Measurements from ENCODE around the gene EPGN. TPM values are rescaled to one million over a fixed set of nuclear protein-coding genes. Genes with fewer than 3 reads are reported as not detected.

Gene EPGN
- total and polyA plus RNA-seq, 2 donors (not counting 1 experiment from before 2014, with no cell fraction given), result 0.77 TPM; not detected in 1

GRCh38 chr4:74322301-74322700, 14.0 kb downstream of the EPGN start:
- Histone ChIP-seq H4K20me1 (ENCODE audit: control insufficient read depth, extremely low read depth, insufficient read depth, low read length) (no peaks in the 10 kb centered on the region), H3K27ac (ENCODE audit: insufficient read depth, low read length) (no peak overlapping the region), H3K4me2 (ENCODE audit: extremely low read depth, insufficient read depth, low read length) (no peak overlapping the region), H3K4me1 (ENCODE audit: control insufficient read depth, extremely low read depth, insufficient read depth, low read length) (no peaks in the 10 kb centered on the region), H3K36me3 (ENCODE audit: control insufficient read depth, insufficient read depth, low read length) (no peaks in the 10 kb centered on the region), H3K9me3 (ENCODE audit: control insufficient read depth, insufficient read depth, low read depth, low read length) (no peaks in the 10 kb centered on the region), H2AFZ (ENCODE audit: low read length) (no peak overlapping the region), H3K27me3 (ENCODE audit: control insufficient read depth, insufficient read depth, low read length) (no peaks in the 10 kb centered on the region), H3K4me3 (replicated peaks in 1 of 4; ENCODE audit: control extremely low read depth in 1 of 4, insufficient read depth in 1 of 4, low read depth in 3 of 4, low read length in 4 of 4) (no peak overlapping the region), H3K79me2 (ENCODE audit: control insufficient read depth, insufficient read depth, low read length) (no peaks in the 10 kb centered on the region), H3K9ac (ENCODE audit: insufficient read depth, low read length) (no peak overlapping the region)
- DNase-seq (ENCODE audit: low read depth in 2 of 2), result no peak
- TF ChIP-seq CTCF (conservative IDR thresholded peaks at IDR 0.05 in 1 of 2, IDR thresholded peaks at IDR 0.05 in 1 of 2; ENCODE audit: low read depth in 1 of 2, low read length in 2 of 2) (no peak), EZH2 (IDR thresholded peaks at IDR 0.05; ENCODE audit: low read length, missing control alignments) (no peak)

- H3K27ac ChIP-seq (ENCODE audit: insufficient read depth, low read length), result no peak overlapping the region
- H3K79me2 ChIP-seq (ENCODE audit: control insufficient read depth, insufficient read depth, low read length), result no peaks in the 10 kb centered on the region
- no peak overlapping the region for H3K9ac ChIP-seq (ENCODE audit: insufficient read depth, low read length)
- H3K4me3 ChIP-seq (replicated peaks in 1 of 4; ENCODE audit: control extremely low read depth in 1 of 4, insufficient read depth in 1 of 4, low read depth in 3 of 4, low read length in 4 of 4), result no peak overlapping the region
- H3K36me3 ChIP-seq (ENCODE audit: control insufficient read depth, insufficient read depth, low read length), result no peaks in the 10 kb centered on the region
- DNase-seq (ENCODE audit: low read depth in 2 of 2), result no peak
- H4K20me1 ChIP-seq (ENCODE audit: control insufficient read depth, extremely low read depth, insufficient read depth, low read length), result no peaks in the 10 kb centered on the region
- H3K4me1 ChIP-seq (ENCODE audit: control insufficient read depth, extremely low read depth, insufficient read depth, low read length), result no peaks in the 10 kb centered on the region
- no peak overlapping the region for H3K4me2 ChIP-seq (ENCODE audit: extremely low read depth, insufficient read depth, low read length)
- no peaks in the 10 kb centered on the region for H3K9me3 ChIP-seq (ENCODE audit: control insufficient read depth, insufficient read depth, low read depth, low read length)
- no peaks in the 10 kb centered on the region for H3K27me3 ChIP-seq (ENCODE audit: control insufficient read depth, insufficient read depth, low read length)
- TF ChIP-seq CTCF (conservative IDR thresholded peaks at IDR 0.05 in 1 of 2, IDR thresholded peaks at IDR 0.05 in 1 of 2; ENCODE audit: low read depth in 1 of 2, low read length in 2 of 2) (no peak), EZH2 (IDR thresholded peaks at IDR 0.05; ENCODE audit: low read length, missing control alignments) (no peak)
- H2AFZ ChIP-seq (ENCODE audit: low read length), result no peak overlapping the region
These were observed 15.4 kb downstream of the EPGN start for GRCh38 chr4:74323663-74324062.

GRCh38 chr4:74324262-74324661, 16.0 kb downstream of the EPGN start:
- H3K4me2 ChIP-seq (ENCODE audit: extremely low read depth, insufficient read depth, low read length), result no peak overlapping the region

More at GRCh38 chr4:74324262-74324661, 16.0 kb downstream of the EPGN start:
- H3K27me3 ChIP-seq (ENCODE audit: control insufficient read depth, insufficient read depth, low read length), result no peaks in the 10 kb centered on the region
- no peaks in the 10 kb centered on the region for H3K9me3 ChIP-seq (ENCODE audit: control insufficient read depth, insufficient read depth, low read depth, low read length)
- no peaks in the 10 kb centered on the region for H3K36me3 ChIP-seq (ENCODE audit: control insufficient read depth, insufficient read depth, low read length)
- TF ChIP-seq CTCF (conservative IDR thresholded peaks at IDR 0.05 in 1 of 2, IDR thresholded peaks at IDR 0.05 in 1 of 2; ENCODE audit: low read depth in 1 of 2, low read length in 2 of 2) (no peak), EZH2 (IDR thresholded peaks at IDR 0.05; ENCODE audit: low read length, missing control alignments) (no peak)
- no peak overlapping the region for H3K4me3 ChIP-seq (replicated peaks in 1 of 4; ENCODE audit: control extremely low read depth in 1 of 4, insufficient read depth in 1 of 4, low read depth in 3 of 4, low read length in 4 of 4)
- H4K20me1 ChIP-seq (ENCODE audit: control insufficient read depth, extremely low read depth, insufficient read depth, low read length), result no peaks in the 10 kb centered on the region
- H3K4me1 ChIP-seq (ENCODE audit: control insufficient read depth, extremely low read depth, insufficient read depth, low read length), result no peaks in the 10 kb centered on the region
- no peak for DNase-seq (ENCODE audit: low read depth in 2 of 2)
- no peak overlapping the region for H2AFZ ChIP-seq (ENCODE audit: low read length)
- H3K27ac ChIP-seq (ENCODE audit: insufficient read depth, low read length), result no peak overlapping the region
- no peaks in the 10 kb centered on the region for H3K79me2 ChIP-seq (ENCODE audit: control insufficient read depth, insufficient read depth, low read length)
- H3K9ac ChIP-seq (ENCODE audit: insufficient read depth, low read length), result no peak overlapping the region

Data from fibroblast of lung (primary cell).